Measurements from ENCODE around the gene HMCN1.

DNA sequence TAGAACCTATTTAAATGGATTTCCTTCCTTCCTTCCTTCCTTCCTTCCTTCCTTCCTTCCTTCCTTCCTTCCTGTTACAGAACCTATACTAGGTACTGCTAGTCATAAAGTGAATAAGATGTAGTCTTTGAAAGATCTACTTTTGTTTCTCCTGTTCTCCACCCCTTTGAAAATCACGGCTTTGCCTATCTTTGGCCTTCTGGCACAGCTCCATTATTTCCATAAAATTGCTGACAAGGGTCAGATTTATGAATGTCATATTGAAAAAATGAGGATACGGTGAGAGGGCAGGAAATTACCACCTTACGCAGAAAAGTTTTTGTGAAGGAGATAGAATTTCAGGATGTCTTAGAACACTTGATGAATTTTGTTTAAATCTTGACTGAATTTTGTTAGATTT lies 18.1 kb upstream of the HMCN1 start:
- TF ChIP-seq POLR2A (IDR thresholded peaks at IDR 0.05): no peak
- no peak for TF ChIP-seq CTCF (IDR thresholded peaks at IDR 0.05)

Measured in adrenal gland (tissue), 5 donors.